HL-60/S4 treated with retinoic acid at 250 ng/mL for 4 days and 3 days (cell line): ENCODE measurements around the gene B3GNT4.
"Not testable (repeated sequence)": the region's sequence is repeated elsewhere in the genome, so short reads cannot be mapped to it uniquely, and the experiment has no call there.

Experiments
- in situ Hi-C: fragments of 300-500 bp; cut with MboI; formaldehyde crosslinking; loops from 2 replicates; pipeline ENCODE4 v1.7.0; 2022; ENCODE audit warnings: low sequenced_read_pairs

Gene B3GNT4

DNA sequence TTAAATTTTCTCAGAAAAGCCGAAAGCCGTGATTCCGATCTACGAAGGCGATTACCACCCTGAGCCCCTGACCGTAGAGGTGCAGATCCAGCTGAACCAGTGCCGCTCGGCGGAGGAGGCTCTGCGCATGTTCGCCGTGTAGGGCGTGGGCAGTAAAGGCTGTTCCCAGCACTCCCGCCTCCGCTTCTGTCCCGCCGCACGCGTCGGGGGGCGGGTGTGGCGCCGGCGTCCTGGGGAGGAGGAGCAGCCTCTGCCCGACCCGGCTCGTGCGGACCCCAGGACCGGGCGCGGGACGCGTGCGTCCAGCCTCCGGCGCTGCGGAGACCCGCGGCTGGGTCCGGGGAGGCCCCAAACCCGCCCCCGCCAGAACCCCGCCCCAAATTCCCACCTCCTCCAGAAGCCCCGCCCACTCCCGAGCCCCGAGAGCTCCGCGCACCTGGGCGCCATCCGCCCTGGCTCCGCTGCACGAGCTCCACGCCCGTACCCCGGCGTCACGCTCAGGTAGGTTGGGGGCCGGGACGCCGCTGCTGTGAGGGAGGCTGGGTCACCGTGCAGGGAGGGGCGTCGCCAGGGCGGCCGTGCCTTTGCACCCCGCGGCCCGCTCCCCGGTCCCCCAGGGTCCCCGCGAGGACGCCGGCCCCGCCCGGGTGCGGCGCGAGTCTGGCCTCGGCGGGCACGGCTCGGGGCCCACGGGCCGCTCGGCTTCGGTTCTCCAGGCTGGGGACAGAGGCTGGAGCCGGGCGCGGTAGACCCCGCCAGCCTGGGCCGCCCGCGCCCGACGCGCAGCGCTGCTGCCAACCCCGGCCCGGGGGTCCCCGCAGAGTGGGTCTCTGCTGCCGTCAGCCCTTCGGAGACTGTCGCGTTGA is at the start of gene B3GNT4:
Gene B3GNT4 (plus strand): TSS at position 409 of the 866 bp plus-strand sequence. CDS start 910 bp downstream, outside the sequence.
- in situ Hi-C loops = no loop called here

DNA sequence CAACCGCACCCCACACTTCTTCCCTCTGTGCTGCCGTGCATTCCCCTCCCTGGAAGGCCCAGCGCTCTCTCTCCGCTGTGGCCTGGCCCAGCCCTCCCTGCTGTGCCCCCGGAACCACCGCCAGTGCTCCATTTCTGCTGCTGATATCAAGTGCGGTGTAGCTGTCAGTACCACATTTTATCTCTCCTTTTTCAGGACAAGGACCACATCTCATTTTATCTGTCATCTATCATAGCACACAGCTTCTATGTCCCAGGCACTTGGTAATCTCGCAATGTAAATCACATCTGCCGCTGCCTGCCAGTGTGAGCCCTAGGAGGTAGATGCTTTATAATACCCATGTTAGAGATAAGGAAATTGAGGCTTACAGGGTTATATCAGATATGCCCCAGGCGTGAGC is 47.8 kb upstream of the B3GNT4 start:
- in situ Hi-C loops = no loop called here

DNA sequence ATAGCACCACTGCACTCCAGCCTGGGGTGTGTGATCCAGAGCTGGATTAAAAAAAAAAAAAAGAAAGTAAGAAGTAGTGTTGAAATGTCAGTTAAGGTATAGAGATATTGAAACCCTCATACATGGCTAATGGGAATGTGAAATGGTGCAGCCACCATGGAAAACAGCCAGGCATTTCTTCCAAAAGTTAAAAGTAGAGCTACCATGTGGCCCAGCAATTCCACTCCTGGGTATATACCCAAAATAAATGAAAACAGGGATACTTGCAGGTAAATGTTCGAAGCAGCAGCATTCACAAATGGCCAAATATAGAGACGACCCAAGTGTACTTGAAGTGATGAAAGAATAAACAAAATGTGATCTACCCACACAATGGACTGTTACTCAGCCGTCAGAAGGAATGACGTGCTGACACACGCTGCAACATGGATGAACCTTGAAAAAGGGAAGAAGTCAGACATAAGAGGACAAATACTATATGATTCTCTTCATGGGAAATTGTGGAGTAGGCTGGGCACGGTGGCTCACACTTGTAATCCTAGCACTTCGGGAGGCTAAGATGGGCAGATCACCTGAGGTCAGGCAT is 44.7 kb upstream of the B3GNT4 start:
- in situ Hi-C loops = no loop called here

DNA sequence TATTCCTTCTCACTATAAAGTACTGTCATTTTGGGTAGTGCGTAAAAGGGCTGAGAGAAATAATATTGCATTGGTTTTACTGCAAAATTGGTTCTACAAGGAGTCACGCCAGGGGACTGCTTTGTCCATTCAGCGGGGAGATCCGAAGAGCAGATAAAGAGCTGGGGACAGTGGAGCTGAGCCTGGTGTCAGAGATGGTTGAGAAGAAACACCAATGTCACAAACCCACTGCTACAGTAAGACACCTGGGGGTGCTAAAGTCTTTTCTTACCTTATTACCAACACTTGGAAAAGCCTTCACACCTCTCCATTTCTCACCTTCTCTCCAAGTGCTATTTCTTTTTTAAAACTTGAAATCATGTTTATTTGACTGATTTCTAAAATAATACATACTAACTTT is 43.6 kb upstream of the B3GNT4 start:
- in situ Hi-C loops = no loop called here

DNA sequence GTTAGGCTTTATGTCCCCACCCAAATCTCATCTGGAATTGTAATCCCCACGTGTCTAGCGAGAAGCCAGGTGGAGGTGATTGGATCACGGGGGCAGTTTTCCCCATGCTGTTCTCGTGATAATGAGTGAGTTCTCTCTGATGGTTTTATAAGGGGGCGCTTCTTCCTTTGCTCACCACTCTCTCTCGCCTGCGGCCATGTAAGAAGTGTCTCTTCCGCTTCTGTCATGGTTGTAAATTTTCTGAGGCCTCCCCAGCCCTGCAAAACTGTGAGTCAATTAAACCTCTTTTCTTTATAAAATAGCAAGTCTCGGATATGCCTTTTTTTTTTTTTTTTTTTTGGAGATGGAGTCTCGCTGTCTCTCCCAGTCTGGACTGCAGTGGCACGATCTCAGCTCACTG is 42.7 kb upstream of the B3GNT4 start:
- in situ Hi-C loops = no loop called here

DNA sequence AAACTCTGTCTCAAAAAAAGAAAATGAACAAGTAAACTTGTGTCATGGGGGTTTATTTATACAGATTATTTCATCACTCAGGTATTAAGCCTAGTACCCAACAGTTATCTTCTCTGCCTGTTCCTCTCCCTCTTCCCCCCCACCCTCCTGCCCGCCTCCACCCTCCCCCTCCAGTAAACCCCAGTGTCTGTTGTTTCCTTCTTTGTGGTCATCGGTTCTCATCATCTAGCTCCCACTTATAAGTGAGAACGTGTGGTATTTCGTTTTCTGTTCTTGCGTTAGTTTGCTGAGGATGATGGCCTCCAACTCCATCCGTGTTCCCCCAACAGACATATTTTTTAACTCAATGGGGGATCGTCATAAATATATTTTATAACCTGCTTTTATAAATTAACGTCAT is 41.8 kb upstream of the B3GNT4 start:
- in situ Hi-C loops = no loop called here

DNA sequence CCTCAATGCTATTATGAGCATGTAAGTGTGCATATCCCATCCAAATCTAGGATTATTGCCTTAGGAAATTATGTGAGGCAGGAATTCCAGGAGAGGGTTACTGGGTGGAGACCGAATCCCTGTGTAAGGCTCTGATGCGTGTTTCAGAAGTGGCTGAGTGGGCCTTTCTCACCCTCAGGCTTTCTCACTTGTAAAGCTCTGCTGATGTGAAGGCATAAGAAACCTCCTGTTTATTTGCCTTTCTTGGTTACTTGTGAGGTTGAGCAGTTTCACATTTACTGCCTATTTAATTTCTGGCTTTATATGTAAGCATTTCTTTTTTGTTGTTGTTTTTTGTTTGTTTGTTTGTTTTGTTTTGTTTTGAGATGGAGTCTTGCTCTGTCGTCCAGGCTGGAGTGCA is 40.5 kb upstream of the B3GNT4 start:
- in situ Hi-C loops = no loop called here

DNA sequence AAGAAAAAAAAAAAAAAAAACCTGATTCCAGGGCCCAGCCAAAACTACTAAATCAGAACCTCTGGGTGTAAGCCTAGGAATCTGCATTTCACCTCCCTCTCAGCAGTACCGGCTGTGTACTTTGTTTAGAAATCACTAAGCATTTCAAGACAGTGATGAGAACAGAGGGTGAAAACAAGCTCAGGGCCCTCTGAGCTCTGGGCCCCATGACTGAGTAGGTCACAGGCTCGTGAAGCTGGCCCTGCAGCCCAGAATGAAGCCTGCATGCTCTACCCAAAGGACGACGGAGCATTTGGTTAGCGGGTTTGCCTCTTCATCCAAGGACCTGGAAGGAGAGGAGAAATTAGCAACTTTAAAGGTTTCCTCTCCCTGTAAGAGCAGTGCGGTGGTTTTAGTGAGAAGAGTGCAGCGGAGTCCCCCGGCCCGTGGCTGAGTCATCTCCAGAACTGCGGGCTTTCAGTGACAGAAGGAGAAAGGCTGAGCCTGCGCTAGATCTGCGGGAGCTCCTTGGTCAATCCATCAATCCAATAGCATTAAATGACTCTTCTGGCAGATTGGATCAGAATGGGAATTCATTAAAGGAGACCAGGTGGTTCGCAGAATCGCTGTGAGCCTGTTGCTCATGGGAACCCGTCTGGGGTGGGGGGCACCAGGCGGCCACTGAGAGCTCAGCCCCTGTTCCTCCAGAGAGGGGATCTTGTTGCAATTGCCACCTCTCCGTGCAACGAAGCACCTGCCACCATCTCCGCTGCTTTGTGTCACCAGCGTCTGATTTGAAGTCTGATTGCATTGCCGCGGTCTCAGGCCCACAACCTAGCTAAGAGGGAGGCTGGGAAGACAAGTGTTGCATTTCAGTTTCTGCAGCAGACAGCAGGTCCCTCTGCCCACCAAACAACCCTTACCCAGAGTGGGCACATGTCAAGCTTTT is 36.8 kb upstream of the B3GNT4 start:
- in situ Hi-C loops = no loop called here

DNA sequence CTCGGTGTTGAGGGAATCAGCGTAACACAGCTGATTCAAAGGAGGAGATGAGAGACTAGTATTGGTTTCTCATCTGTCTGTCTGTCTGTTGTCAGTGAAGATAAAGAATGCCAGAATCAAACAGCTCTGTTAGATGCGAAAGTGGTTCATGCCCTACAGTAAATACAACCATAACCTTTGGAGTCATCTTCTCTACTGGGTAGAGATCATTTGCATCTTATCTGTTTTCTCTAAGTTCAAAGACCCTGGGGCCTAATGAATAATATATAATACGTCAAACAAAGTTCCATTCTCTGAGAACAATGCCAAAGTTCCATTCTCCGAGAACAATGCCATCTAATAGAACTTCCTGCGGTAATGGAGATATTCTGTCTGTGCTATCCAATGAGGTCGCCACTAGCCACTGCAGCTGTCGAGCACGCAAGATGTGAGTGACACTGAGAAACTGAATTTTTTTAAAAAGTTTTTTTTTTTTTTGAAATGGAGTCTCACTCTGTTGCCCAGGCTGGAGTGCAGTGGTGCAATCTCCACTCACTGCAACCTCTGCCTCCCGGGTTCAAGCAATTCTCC is 36.1 kb upstream of the B3GNT4 start:
- in situ Hi-C loops = no loop called here

DNA sequence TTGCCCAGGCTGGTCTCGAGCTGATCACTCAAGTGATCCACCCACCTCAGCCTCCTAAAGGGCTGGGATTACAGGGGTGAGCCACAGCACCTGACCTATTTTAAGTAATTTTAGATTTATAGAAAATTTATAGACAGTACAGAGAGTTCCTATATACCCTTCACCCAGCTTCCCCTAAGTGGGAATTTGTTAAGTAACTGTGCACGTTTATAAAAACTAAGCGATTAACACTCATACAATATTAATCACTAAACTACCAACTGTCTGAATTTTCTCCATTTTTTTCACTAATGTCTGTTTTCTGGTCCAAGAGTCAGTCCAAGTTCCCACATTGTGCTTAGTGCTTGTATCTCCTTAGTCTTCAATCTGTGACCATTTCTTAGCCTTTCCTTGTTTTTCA is 35.0 kb upstream of the B3GNT4 start:
- in situ Hi-C loops = no loop called here

DNA sequence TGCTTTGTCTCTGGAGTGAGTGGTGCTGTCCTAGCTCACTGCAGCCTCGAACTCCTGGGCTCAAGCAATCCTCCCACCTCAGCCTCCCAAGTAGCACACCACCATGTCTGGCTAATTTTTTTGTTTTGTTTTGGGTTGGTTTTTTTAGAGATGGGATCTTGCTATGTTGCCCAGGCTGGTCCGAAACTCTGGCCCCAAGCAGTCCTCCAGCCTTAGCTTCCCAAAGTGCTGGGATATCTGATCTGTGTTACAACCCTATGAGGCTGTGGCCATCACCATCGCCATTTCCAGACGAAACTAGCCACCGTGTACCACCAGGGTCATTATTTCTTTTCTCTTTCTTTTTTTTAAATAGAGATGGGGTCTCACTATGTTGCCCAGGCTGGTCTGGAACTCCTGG is 32.1 kb upstream of the B3GNT4 start:
- in situ Hi-C loops = no loop called here

DNA sequence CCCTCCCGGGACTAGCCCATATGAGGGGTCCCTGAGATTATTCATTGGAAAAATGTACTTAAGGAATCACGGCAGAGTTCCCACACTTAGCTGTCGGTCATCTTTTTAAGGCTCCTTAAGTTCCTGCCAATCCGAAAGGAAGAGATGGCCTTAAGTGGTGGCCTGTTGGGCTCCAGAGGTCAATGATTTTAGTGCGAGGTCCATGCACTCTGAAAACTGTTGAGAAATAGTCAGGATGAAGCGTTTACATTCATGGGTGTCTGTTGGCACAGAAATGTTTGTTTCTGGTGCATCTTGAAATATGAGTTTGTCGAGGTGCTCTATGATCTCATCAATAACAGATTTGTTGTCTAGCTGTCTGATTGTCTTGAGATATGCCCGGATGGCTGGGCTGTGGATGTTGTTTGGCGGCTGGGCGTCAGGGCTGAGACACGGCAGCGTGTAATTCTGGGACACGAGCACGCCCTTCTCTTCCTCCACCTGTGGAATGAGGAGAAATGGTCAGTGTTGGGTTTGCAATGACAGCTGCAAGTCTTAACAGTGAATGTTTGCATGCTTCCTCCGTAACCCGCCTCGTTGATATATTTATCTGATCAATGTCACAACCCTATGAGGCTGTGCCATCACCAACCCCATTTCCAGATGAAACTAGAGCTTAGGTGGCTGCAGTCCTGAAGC is 31.1 kb upstream of the B3GNT4 start:
- in situ Hi-C loops = no loop called here

DNA sequence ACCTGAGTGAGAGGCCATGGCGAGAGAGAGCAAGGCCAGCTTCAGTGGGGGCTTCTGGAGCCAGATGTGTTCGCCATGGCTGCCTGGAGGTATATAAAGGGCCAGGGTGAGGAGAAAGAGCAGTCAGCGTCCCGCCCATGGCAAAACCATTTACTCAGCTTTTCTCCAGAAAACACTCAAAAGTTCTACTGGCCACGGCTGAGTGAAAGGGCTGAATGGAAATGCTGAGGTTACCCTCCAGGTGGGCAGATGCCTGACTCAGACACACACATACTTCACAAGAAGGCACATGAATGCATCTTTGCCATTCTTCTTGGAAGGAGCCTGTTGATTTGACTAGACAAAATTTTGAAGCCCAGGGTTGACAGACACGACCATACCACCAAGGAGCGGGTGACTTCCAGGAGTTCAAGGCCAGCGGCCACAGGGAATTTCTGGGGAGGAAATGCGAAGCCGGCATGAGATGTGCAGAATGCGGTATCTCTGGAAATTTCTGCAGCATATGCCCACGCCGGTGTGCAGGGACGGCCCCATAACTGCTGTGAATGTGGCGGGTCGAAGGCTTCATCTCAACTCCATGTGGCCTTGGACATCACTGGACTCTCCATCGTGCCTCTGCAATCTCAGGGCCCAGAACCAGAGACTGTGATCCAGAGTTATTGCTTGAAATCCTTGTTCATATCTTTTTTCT is 29.2 kb upstream of the B3GNT4 start, which contains the start of gene IL31:
Gene IL31 (minus strand): TSS at position 67 of the 691 bp plus-strand sequence. CDS start 49 bp downstream, at position 18.
- in situ Hi-C loops = no loop called here

DNA sequence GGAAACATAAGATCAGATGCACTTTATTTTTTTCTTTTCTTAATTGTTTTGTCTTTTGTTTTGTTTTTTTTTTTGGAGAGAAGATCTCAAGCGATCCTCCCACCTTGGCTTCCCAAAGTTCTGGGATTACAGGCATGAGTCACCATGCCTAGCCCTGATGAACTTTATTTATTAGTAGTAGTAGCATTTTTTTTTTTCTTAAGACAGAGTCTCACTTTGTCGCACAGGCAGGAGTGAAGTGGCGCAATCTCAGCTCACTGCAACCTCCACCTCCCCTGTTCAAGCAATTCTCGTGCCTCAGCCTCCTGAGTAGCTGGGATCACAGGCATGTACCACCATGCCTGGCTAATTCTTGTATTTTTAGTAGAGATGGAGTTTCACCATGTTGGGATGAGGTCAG is 27.0 kb upstream of the B3GNT4 start:
- in situ Hi-C loops = not testable (repeated sequence)

DNA sequence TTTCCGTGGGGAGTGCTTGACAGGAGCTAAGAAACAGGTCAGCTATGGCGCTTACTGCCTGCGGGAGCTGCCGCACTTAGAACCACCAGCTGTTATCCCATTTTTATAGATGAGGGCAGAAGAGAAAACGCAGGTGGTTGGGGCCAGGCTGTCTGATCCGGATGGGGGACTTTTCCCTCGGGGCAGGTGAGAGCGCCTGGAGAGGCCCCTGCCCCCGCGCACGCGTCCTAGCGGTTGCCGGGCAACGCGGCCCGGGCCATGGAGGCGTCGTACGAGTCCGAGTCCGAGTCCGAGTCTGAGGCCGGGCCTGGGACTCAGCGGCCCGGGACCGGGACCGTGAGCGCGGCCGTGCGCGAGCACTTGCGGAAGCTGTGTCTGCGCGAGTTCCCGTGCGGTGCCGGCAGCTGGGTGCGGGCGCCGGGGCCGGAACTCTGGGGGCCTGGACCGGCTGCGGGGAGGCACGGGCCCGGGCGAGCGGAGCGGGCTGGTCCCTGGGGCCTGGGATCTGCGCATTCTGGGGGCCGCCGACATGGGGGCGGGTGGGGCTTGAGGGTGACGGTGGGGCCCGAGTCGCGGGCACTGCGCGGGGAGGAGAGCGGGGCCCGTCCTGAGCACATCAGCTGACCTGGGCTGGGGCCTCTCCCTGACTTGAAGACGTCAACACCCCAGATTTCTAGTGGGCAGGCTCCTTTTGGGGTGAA is 20.5 kb upstream of the B3GNT4 start, which contains the start of gene LRRC43:
Gene LRRC43 (plus strand): TSS at position 237 of the 701 bp plus-strand sequence. CDS start 22 bp downstream, at position 259.
- in situ Hi-C loops = no loop called here

DNA sequence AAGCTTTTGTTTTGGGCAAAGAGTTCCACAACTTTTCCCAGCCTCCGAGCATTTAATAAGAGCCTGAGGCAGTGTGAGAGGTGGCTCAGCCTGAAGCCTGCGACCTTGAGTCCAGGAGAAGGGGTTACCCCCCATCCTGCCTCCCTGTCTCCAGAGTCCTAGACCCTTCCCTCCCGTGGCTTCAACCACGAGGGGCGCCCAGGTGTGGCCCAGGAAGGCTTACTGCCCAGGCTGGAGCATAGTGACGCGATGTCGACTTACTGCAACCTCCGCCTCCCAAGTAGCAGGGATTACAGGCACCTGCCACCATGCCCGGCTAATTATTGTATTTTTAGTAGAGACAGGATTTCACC is 19.9 kb upstream of the B3GNT4 start:
- in situ Hi-C loops = no loop called here

DNA sequence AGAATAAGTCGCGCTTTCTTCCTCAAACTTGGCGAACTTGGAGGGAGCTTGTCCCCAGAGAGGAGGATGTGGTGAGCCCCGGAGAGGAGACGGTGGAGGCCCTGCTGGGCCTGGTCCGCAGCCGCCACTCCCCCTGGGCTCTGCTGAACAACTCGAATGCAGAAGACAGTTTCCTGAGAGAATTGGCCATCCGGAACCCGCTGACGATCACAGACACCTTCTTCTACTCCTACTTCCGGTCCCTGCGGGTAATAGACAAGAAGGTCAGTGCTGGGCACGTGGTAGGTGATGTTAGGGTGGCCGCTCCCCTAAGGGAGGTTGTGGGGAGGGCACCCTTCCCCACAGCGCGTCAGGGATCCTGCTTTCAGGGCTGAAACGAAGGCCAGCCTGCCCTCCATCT is 19.0 kb upstream of the B3GNT4 start:
- in situ Hi-C loops = no loop called here

DNA sequence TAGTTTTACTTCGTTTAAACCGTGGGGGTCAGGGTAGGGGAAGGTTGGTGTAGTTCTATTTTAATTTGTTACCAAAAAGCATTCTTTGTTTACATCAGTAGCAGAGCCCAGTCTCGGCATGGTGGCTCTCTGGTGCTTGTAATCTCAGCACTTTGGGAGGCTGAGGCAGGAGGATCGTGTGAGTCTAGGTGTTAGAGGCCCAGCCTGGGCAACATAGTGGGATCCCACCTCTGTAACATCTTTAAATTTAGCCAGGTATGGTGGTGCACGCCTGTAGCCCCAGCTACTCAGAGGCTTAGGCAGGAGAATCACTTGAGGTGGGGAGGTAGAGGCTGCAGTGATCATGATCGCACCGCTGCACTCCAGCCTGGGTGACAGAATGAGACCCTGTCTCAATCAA is 18.4 kb upstream of the B3GNT4 start:
- in situ Hi-C loops = no loop called here

DNA sequence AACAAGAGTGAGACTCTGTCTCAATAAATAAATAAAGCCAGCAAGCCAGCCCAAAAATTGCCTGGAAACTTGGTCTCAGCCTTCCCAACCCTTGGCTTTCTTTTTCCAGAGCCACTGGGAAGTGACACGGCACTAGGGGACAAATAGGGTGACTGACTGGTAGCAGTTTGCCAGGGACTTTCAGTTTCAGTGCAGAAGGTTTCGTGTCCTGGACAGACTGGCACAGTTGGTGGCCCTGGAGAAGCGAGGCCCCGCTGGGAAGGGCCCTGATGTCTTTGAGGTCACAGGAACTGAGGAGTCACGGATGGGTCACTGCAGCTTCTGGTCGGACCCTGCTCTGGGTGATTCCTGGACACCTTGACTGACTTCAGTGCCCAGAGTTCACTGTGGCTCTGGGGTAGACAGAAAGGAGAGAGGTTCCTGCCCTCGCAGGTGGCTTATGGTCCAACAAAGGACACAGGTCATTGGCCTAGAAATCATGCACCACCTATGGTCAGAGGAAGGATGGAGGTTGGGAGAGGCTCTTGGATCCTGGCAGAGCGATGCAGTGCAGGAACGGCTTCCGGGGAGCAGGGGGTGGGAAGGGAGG is 17.9 kb upstream of the B3GNT4 start:
- in situ Hi-C loops = no loop called here
